Measurements from ENCODE around the gene SH3TC1.

DNA sequence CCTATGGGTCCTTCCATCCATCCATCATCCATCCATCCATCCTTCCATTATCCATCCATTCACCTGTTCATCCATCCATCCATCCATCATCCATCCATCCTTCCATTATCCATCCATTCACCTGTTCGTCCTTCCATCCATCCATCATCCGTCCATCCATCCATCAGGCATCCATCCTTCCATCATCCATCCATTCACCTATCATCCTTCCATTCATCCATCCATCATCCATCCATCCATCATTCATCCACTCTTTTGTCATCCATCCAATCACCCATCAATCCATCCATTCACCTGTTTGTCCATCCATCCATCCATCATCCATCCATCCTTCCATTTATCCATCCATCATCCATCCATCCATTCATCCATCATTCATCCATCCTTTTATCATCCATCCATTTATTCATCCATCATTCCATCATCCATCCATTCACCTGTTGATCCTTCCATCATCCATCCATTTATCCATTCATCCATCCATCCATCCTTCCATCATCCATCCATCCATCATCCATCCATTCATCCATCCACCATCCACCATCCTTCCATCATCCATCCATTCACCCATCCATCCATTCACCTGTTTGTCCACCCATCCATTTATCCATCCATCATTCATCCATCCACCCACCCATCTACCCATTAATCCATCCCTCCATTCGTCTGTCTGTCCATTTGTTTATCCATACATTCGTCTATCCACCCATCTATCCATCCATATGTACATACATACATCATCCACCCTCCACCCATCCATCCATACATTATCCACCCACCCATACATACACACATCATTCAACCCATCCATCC, 34.8 kb downstream of the SH3TC1 start:
- TF ChIP-seq, protein P1, sequence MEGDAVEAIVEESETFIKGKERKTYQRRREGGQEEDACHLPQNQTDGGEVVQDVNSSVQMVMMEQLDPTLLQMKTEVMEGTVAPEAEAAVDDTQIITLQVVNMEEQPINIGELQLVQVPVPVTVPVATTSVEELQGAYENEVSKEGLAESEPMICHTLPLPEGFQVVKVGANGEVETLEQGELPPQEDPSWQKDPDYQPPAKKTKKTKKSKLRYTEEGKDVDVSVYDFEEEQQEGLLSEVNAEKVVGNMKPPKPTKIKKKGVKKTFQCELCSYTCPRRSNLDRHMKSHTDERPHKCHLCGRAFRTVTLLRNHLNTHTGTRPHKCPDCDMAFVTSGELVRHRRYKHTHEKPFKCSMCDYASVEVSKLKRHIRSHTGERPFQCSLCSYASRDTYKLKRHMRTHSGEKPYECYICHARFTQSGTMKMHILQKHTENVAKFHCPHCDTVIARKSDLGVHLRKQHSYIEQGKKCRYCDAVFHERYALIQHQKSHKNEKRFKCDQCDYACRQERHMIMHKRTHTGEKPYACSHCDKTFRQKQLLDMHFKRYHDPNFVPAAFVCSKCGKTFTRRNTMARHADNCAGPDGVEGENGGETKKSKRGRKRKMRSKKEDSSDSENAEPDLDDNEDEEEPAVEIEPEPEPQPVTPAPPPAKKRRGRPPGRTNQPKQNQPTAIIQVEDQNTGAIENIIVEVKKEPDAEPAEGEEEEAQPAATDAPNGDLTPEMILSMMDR (IDR thresholded peaks at IDR 0.05; ENCODE audit: low read depth, low read length), result no peak
- no peak for TF ChIP-seq EZH2phosphoT487 (IDR thresholded peaks at IDR 0.05; ENCODE audit: low read depth)
